CD14-positive monocyte (primary cell): ENCODE data around the gene STK39. TPM values are rescaled to one million over a fixed set of nuclear protein-coding genes. Genes with fewer than 3 reads are reported as not detected.
A peak's percentile ranks its signal among the peaks of the same experiment; 100 is the strongest.

Experiments
- DNase-seq, 3 donors: peaks; one replicate each; pipeline ENCODE4 v3.0.0-alpha.2; 2011 to 2022
- H2AFZ ChIP-seq: 2 replicates; pipeline ENCODE4 v1.6.0; 2012; ENCODE audit warnings: mild to moderate bottlenecking, low read depth, low read length, inconsistent platforms; ENCODE audit not compliant: insufficient read depth, poor library complexity, severe bottlenecking
- H3K27ac ChIP-seq, 2 donors: 1 replicate in 1 of 2; 2 replicates in 1 of 2; pipeline ENCODE4 v1.5.1; 2012 to 2013; ENCODE audit warnings: low read length in 2 of 2, control low read depth in 1 of 2, inconsistent platforms in 1 of 2, low read depth in 1 of 2, mild to moderate bottlenecking in 1 of 2
- H3K27me3 ChIP-seq, 2 donors: one replicate each; pipeline versions ENCODE4 v1.6.0 to v1.6.1; 2011 to 2013; ENCODE audit warnings: low read length in 2 of 2; ENCODE audit not compliant: control insufficient read depth in 2 of 2, insufficient read depth in 2 of 2
- H3K36me3 ChIP-seq, 2 donors: replicated peaks in 1 of 2; 1 replicate in 1 of 2; 2 replicates in 1 of 2; pipeline versions ENCODE4 v1.5.1 to v1.6.1; 2012 to 2013; ENCODE audit warnings: low read length in 2 of 2, control low read depth in 1 of 2, inconsistent platforms in 1 of 2, mild to moderate bottlenecking in 1 of 2; ENCODE audit not compliant: insufficient read depth in 2 of 2, control insufficient read depth in 1 of 2
- H3K4me1 ChIP-seq, 2 donors: 1 replicate in 1 of 2; 2 replicates in 1 of 2; pipeline versions ENCODE4 v1.5.1 to v1.6.1; 2012 to 2013; ENCODE audit warnings: low read length in 2 of 2, control low read depth in 1 of 2, inconsistent platforms in 1 of 2, mild to moderate bottlenecking in 1 of 2, moderate library complexity in 1 of 2; ENCODE audit not compliant: insufficient read depth in 2 of 2, control insufficient read depth in 1 of 2
- H3K4me2 ChIP-seq: replicated peaks from 2 replicates; pipeline ENCODE3; 2012; ENCODE audit warnings: low read length, moderate library complexity, mild to moderate bottlenecking; ENCODE audit not compliant: poor library complexity, severe bottlenecking; ENCODE audit errors: extremely low read depth
- H3K4me3 ChIP-seq, 3 experiments: fragments of 200-600 bp in 1 of 3; sonication (generic) in 1 of 3; replicated peaks in 1 of 3; 1 replicate in 2 of 3; 2 replicates in 1 of 3; pipeline ENCODE4 v1.5.1; 2011 to 2013; ENCODE audit warnings: low read length in 3 of 3, mild to moderate bottlenecking in 3 of 3, control low read depth in 2 of 3, low read depth in 2 of 3, inconsistent platforms in 1 of 3, moderate library complexity in 1 of 3
- H3K79me2 ChIP-seq: 2 replicates; pipeline ENCODE4 v1.6.0; 2012; ENCODE audit warnings: mild to moderate bottlenecking, control low read depth, inconsistent platforms, low read length, moderate library complexity; ENCODE audit not compliant: insufficient read depth
- H3K9ac ChIP-seq: 2 replicates; pipeline ENCODE4 v1.6.0; 2017; ENCODE audit warnings: low read length, mild to moderate bottlenecking; ENCODE audit not compliant: insufficient read depth, poor library complexity, severe bottlenecking
- H3K9me3 ChIP-seq, 2 donors: replicated peaks in 1 of 2; 1 replicate in 1 of 2; 2 replicates in 1 of 2; pipeline versions ENCODE4 v1.5.1 to v1.6.1; 2012 to 2013; ENCODE audit warnings: low read length in 2 of 2, control low read depth in 1 of 2; ENCODE audit not compliant: control insufficient read depth in 1 of 2, insufficient read depth in 1 of 2
- H4K20me1 ChIP-seq: 2 replicates; pipeline ENCODE4 v1.6.0; 2012; ENCODE audit warnings: mild to moderate bottlenecking, low read length, control low read depth, moderate library complexity; ENCODE audit not compliant: insufficient read depth
- H3K27ac Mint-ChIP-seq, 7 donors: one replicate each; pipeline ENCODE4 v1.8.0; 2020; ENCODE audit warnings: mild to moderate bottlenecking in 7 of 7, mixed read lengths in 7 of 7, moderate library complexity in 6 of 7, inconsistent platforms in 2 of 7
- H3K27me3 Mint-ChIP-seq, 3 donors: one replicate each; pipeline ENCODE4 v1.8.0; 2021 to 2022; ENCODE audit warnings: low read depth in 3 of 3, mild to moderate bottlenecking in 3 of 3, mixed read lengths in 3 of 3, moderate library complexity in 3 of 3, inconsistent platforms in 1 of 3
- H3K36me3 Mint-ChIP-seq, 2 donors: one replicate each; pipeline ENCODE4 v1.8.0; 2020; ENCODE audit warnings: mixed read lengths in 2 of 2, inconsistent platforms in 1 of 2, mild to moderate bottlenecking in 1 of 2
- H3K4me1 Mint-ChIP-seq: one replicate; pipeline ENCODE4 v1.8.0; 2020; ENCODE audit warnings: mild to moderate bottlenecking, mixed read lengths
- H3K4me3 Mint-ChIP-seq, 2 donors: one replicate each; pipeline ENCODE4 v1.8.0; 2020; ENCODE audit warnings: mild to moderate bottlenecking in 2 of 2, mixed read lengths in 2 of 2, moderate library complexity in 1 of 2
- H3K9me3 Mint-ChIP-seq, 7 donors: one replicate each; pipeline ENCODE4 v1.8.0; 2020 to 2022; ENCODE audit warnings: mixed read lengths in 7 of 7, mild to moderate bottlenecking in 6 of 7, moderate library complexity in 6 of 7, inconsistent platforms in 2 of 7
- WGBS: methylation state at CpG from one replicate; pipeline ENCODE4 v1.1.5; 2013; ENCODE audit warnings: missing lambda C conversion rate; ENCODE audit not compliant: insufficient coverage; 5-methylcytosine and 5-hydroxymethylcytosine counted together
- intact Hi-C, 2 donors: fragments of 100-400 bp; cut with micrococcal nuclease; formaldehyde crosslinking; loops; one replicate each; pipeline versions ENCODE4 v1.15.0 to v1.15.1; 2023
- polyA plus RNA-seq, 3 donors: library from polyadenylated mRNA; depleted of rRNA in 1 of 3; unstranded in 2 of 3; stranded (reverse) in 1 of 3; fragments of 300-500 nt in 2 of 3; fragments of >200 nt in 1 of 3; fragmentation: Illumina TruSeq in 2 of 3; gene quantifications; 1 replicate in 2 of 3; 2 replicates in 1 of 3; pipeline ENCODE4 v1.2.3, GENCODE V29; 2012 to 2021
- TF ChIP-seq, protein P1 (sequence below): fragments of 200-600 bp; IDR thresholded peaks from one replicate; pipeline ENCODE4 v1.8.0; 2022; ENCODE audit warnings: antibody characterized with exemption, mild to moderate bottlenecking

The STK39 gene
- polyA plus RNA-seq, 3 donors: 1.2 to 2.7 (median 2.6) TPM

DNA sequence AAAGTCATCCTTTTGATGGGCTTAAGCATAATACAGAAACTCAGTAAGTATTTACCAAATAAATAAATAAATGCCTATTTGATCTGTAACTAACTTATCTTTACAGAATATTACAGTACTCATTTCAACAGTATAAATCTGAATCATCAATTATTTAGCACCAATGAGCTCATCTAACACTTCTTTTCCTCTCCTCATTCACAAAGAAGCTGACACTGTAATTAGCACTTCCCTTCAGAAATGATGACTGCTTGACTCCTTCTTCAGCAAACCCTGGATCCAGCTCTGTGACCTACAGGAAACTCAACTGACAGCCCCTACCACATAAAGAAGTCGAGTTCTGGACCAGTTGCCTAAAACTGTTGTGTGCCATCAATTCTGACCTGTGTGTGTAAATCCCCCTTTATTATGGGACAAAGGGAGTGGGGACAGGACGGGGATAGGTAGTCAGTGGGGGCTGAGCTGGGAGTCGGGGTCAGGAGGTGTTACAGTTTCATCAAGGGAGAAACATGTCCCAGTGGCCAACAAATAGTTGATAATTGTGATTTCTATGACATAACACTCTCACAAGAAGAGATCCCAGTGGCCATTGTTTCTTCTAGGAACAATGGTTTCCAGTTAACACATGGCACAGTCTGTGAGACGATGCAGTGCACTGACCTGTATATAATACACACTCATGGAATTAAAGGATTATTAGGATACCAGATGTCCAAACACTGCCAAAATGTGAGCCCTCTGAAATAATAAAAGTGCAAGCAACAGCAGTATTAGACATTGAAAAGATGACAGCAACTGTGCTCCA is 68.7 kb downstream of the STK39 start:
- DNase-seq: no peak
- Histone ChIP-seq H3K36me3 (peaks cover 7 to 27% of the 10 kb centered on the region in 2 donors), H3K4me2 (no peak overlapping the region), H3K27ac (no peak overlapping the region), H3K9me3 (no peaks in the 10 kb centered on the region), H3K9ac (no peak overlapping the region), H4K20me1 (no peaks in the 10 kb centered on the region), H3K4me3 (no peak overlapping the region), H3K4me1 (peaks cover 13 to 19% of the 10 kb centered on the region in 2 donors), H2AFZ (no peak overlapping the region), H3K79me2 (peaks cover 63% of the 10 kb centered on the region), H3K27me3 (no peaks in the 10 kb centered on the region)
- no peak overlapping the region for H3K4me3 Mint-ChIP-seq
- intact Hi-C loops: no loop called here
- H3K27ac Mint-ChIP-seq: peak overlapping the region in 2 of 7 donors; percentile 14 to 15
- H3K27me3 Mint-ChIP-seq: peaks cover 0 to 2% (median 0%) of the 10 kb centered on the region in 3 donors
- TF ChIP-seq, protein P1, sequence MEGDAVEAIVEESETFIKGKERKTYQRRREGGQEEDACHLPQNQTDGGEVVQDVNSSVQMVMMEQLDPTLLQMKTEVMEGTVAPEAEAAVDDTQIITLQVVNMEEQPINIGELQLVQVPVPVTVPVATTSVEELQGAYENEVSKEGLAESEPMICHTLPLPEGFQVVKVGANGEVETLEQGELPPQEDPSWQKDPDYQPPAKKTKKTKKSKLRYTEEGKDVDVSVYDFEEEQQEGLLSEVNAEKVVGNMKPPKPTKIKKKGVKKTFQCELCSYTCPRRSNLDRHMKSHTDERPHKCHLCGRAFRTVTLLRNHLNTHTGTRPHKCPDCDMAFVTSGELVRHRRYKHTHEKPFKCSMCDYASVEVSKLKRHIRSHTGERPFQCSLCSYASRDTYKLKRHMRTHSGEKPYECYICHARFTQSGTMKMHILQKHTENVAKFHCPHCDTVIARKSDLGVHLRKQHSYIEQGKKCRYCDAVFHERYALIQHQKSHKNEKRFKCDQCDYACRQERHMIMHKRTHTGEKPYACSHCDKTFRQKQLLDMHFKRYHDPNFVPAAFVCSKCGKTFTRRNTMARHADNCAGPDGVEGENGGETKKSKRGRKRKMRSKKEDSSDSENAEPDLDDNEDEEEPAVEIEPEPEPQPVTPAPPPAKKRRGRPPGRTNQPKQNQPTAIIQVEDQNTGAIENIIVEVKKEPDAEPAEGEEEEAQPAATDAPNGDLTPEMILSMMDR: no peak
- no CpG with 5 or more reads among the region's 4 CpGs for WGBS
- peaks cover 17% of the 10 kb centered on the region for H3K4me1 Mint-ChIP-seq
- peaks cover 17 to 22% of the 10 kb centered on the region in 2 donors for H3K36me3 Mint-ChIP-seq
- no peaks in the 10 kb centered on the region for H3K9me3 Mint-ChIP-seq

DNA sequence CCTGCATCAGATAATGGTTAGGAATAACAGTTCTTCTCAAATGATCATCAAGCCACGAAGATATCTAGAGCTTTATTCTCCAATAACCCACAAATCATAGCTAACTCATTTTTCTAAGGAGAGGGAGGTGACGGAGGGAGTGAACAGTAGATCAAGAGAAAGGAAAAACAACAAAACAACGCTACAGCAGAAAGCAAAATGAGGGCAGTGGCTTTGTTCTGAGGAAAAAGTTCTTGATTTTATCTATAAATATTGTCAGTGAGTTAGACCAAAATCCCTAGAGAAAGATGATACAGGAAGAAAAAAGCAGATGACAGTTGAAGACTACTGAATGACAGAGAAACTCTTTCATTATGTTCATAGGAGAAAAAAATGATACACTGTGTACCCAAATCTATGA is 71.0 kb downstream of the STK39 start:
- Histone ChIP-seq H3K4me1 (peaks cover 18 to 23% of the 10 kb centered on the region in 2 donors), H3K4me2 (no peak overlapping the region), H2AFZ (no peak overlapping the region), H3K9me3 (no peaks in the 10 kb centered on the region), H3K36me3 (peaks cover 4 to 22% of the 10 kb centered on the region in 2 donors), H4K20me1 (no peaks in the 10 kb centered on the region), H3K27me3 (no peaks in the 10 kb centered on the region), H3K4me3 (no peak overlapping the region), H3K27ac (no peak overlapping the region), H3K9ac (no peak overlapping the region), H3K79me2 (peaks cover 57% of the 10 kb centered on the region)
- Mint-ChIP-seq H3K4me3 (no peak overlapping the region), H3K4me1 (peaks cover 20% of the 10 kb centered on the region), H3K9me3 (no peaks in the 10 kb centered on the region), H3K27ac (no peak overlapping the region), H3K36me3 (peaks cover 11 to 17% of the 10 kb centered on the region in 2 donors), H3K27me3 (peaks cover 0 to 2% (median 0%) of the 10 kb centered on the region in 3 donors)
- no peak for DNase-seq
- no CpG with 5 or more reads among the region's 3 CpGs for WGBS
- intact Hi-C loops: no loop called here
- TF ChIP-seq, protein P1: no peak
